LNCaP clone FGC (cell line): Measurements from ENCODE around the gene RPL35A.
"Not testable (repeated sequence)": the region's sequence is repeated elsewhere in the genome, so short reads cannot be mapped to it uniquely, and the experiment has no call there.

ENCODE experiments used
- DNase-seq: peaks from one replicate; pipeline ENCODE4 v3.0.0-alpha.2; 2011; ENCODE audit warnings: low read depth
- H3K4me3 ChIP-seq: 2 replicates; pipeline ENCODE4 v1.5.1; 2011; ENCODE audit warnings: mild to moderate bottlenecking, low read depth, low read length, control low read depth
- TF ChIP-seq, protein P1 (sequence below): IDR thresholded peaks from 2 replicates; pipeline ENCODE4 v1.5.1; 2012; ENCODE audit warnings: mild to moderate bottlenecking; ENCODE audit not compliant: control insufficient read depth, insufficient read depth; ENCODE audit errors: extremely low read depth

Gene RPL35A

GRCh38 chr3:197959891-197960693, 10.1 kb downstream of the RPL35A start, which contains the start of gene LMLN:
TSS of gene LMLN (plus strand) at chr3:197960217. CDS start at chr3:197960246, 29 bp downstream.
- H3K4me3 ChIP-seq = peak within 1 kb of the TSS; percentile 62
- TF ChIP-seq, protein P1, sequence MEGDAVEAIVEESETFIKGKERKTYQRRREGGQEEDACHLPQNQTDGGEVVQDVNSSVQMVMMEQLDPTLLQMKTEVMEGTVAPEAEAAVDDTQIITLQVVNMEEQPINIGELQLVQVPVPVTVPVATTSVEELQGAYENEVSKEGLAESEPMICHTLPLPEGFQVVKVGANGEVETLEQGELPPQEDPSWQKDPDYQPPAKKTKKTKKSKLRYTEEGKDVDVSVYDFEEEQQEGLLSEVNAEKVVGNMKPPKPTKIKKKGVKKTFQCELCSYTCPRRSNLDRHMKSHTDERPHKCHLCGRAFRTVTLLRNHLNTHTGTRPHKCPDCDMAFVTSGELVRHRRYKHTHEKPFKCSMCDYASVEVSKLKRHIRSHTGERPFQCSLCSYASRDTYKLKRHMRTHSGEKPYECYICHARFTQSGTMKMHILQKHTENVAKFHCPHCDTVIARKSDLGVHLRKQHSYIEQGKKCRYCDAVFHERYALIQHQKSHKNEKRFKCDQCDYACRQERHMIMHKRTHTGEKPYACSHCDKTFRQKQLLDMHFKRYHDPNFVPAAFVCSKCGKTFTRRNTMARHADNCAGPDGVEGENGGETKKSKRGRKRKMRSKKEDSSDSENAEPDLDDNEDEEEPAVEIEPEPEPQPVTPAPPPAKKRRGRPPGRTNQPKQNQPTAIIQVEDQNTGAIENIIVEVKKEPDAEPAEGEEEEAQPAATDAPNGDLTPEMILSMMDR = no peak
- peak; percentile 91 for DNase-seq

GRCh38 chr3:197960694-197961581, 10.9 kb downstream of the RPL35A start:
- no peak for DNase-seq
- TF ChIP-seq, protein P1 = no peak
- H3K4me3 ChIP-seq = peak overlapping the region; percentile 62

DNA sequence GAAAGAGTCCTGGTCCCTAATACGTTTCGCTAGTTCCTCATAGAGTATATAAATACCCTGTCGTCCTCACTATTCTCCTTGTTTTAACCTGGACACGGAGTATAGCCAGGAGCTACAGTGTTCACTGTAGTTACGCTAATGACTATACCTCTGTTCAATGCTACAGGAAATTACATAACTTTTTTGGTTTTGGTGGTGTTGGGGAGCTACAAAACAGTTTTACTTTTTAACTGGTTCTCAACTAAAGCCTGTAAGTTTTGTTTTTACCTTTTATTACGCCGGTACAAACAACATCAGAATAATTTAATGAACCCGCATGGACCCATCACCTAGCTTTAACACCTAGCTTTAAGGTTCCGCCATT, 11.6 kb downstream of the RPL35A start:
- TF ChIP-seq, protein P1 = no peak
- H3K4me3 ChIP-seq = peak overlapping the region; percentile 62; the same call in 1 of the 2 replicates
- no peak for DNase-seq

GRCh38 chr3:197963019-197963637, 13.1 kb downstream of the RPL35A start:
- DNase-seq = no peak
- TF ChIP-seq, protein P1 = no peak
- H3K4me3 ChIP-seq = no peak overlapping the region

DNA sequence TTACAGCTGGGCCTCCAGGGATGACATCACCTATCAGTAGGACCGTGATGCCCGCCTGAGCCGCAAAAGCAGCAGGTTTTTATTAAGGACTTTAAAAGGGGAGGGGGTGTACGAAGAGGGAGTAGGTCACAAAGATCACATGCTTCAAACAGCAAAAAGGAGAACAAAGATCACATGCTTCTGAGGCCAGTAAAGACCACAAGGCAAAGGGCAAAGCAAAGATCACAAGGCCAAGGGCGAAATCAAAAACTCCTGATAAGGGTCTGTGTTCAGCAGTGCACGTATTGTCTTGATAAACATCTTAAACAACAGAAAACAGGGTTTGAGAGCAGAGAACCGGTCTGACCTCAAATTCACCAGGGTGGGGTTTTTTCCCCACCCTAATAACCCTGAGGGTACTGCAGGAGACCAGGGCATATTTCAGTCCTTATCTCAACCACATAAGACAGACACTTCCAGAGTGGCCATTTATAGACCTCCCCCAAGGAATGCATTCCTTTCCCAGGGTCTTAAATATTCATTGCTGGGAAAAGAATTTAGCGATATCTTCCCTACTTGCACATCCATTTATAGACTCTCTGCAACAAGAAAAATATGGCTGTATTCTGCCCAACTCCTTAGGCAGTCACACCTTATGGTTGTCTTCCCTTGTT, 17.5 kb downstream of the RPL35A start:
- not testable (repeated sequence) for H3K4me3 ChIP-seq, DNase-seq

DNA sequence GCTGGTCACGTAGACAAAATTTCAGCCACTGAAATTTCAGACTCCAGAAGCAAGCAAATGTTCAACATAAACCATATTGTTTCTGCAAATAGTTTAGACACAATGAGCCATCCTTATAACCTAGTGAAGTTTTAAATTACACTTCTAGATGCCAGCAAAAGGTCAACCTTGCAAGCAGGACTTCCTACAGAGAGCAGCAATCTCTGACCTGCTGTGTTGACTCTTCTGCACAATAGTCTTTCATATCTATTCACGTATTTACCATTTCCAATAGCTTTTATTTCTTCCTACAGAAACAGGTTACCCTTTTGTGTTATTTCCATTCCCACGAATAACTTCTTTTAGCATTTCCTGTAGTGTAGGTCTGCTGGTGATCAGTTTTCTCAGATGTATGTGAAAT, 20.6 kb downstream of the RPL35A start:
- H3K4me3 ChIP-seq = no peak overlapping the region
- DNase-seq = no peak
- TF ChIP-seq, protein P1 = no peak

GRCh38 chr3:197974016-197974415, 24.0 kb downstream of the RPL35A start:
- DNase-seq = no peak
- no peak overlapping the region for H3K4me3 ChIP-seq
- TF ChIP-seq, protein P1 = no peak
